HG03025 (cell line): ENCODE measurements around the gene PCSK6.

Experiments
- ATAC-seq: cut with Tn5 transposase; IDR thresholded peaks from one replicate; pipeline ENCODE4 v1.9.1; 2021; ENCODE audit warnings: mild to moderate bottlenecking, moderate library complexity; ENCODE audit not compliant: unreplicated experiment, low FRiP score

The PCSK6 gene

GRCh38 chr15:101320501-101321052 lies 168.9 kb downstream of the PCSK6 start:
- no peak for ATAC-seq

- no peak for ATAC-seq
Measured at GRCh38 chr15:101318839-101319238, 170.7 kb downstream of the PCSK6 start.

GRCh38 chr15:101318147-101318819 lies 171.2 kb downstream of the PCSK6 start:
- no peak for ATAC-seq

GRCh38 chr15:101317336-101317872 lies 172.1 kb downstream of the PCSK6 start:
- no peak for ATAC-seq

- no peak for ATAC-seq
Measured at GRCh38 chr15:101316529-101316928, 173.0 kb downstream of the PCSK6 start.

- no peak for ATAC-seq
Measured at GRCh38 chr15:101315736-101316135, 173.8 kb downstream of the PCSK6 start.

- no peak for ATAC-seq
Measured at GRCh38 chr15:101314336-101315125, 175.0 kb downstream of the PCSK6 start.

- ATAC-seq = no peak
Measured at GRCh38 chr15:101313041-101313761, 176.3 kb downstream of the PCSK6 start.

GRCh38 chr15:101310508-101310907 lies 179.0 kb downstream of the PCSK6 start:
- no peak for ATAC-seq

GRCh38 chr15:101310161-101310480 lies 179.4 kb downstream of the PCSK6 start:
- no peak for ATAC-seq

- ATAC-seq = no peak
Measured at GRCh38 chr15:101309436-101310160, 179.9 kb downstream of the PCSK6 start.

GRCh38 chr15:101308604-101309435 lies 180.7 kb downstream of the PCSK6 start:
- no peak for ATAC-seq

- no peak for ATAC-seq
Measured at GRCh38 chr15:101307897-101308603, 181.5 kb downstream of the PCSK6 start.

- ATAC-seq = no peak
Measured at GRCh38 chr15:101307048-101307896, 182.2 kb downstream of the PCSK6 start.

GRCh38 chr15:101306341-101307047 lies 183.0 kb downstream of the PCSK6 start:
- no peak for ATAC-seq

- ATAC-seq = no peak
Measured at GRCh38 chr15:101305820-101306255, 183.7 kb downstream of the PCSK6 start.

- no peak for ATAC-seq
Measured at GRCh38 chr15:101303408-101303807, 186.1 kb downstream of the PCSK6 start.
